ENCODE measurements around the gene PDZRN3.

DNA sequence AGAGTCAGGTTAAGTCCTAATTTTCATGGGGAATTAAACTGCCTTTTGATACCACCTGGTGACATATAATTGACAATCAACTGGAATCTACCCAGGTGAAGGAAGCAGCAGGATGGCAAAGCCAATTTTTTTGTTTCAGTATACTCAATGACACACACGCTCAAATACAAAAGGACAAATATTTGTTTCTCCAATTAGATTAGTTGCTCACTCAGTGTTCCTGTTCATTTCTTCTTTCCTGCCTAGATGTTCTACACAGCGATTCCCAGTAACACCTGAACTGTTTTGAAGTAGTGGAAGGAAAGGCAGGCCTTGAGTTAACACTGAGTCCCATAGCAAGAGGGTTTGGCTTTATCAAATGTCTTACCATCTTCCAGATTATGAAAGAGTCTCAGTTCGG lies 157.5 kb downstream of the PDZRN3 start:
- TF ChIP-seq, protein P1, sequence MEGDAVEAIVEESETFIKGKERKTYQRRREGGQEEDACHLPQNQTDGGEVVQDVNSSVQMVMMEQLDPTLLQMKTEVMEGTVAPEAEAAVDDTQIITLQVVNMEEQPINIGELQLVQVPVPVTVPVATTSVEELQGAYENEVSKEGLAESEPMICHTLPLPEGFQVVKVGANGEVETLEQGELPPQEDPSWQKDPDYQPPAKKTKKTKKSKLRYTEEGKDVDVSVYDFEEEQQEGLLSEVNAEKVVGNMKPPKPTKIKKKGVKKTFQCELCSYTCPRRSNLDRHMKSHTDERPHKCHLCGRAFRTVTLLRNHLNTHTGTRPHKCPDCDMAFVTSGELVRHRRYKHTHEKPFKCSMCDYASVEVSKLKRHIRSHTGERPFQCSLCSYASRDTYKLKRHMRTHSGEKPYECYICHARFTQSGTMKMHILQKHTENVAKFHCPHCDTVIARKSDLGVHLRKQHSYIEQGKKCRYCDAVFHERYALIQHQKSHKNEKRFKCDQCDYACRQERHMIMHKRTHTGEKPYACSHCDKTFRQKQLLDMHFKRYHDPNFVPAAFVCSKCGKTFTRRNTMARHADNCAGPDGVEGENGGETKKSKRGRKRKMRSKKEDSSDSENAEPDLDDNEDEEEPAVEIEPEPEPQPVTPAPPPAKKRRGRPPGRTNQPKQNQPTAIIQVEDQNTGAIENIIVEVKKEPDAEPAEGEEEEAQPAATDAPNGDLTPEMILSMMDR (IDR thresholded peaks at IDR 0.05) = no peak
- no peak for TF ChIP-seq POLR2A (IDR thresholded peaks at IDR 0.05)
